HG02678 (cell line): Measurements from ENCODE around the gene MAML2.

ENCODE experiments used
- ATAC-seq: cut with Tn5 transposase; IDR thresholded peaks from one replicate; pipeline ENCODE4 v1.9.1; 2021; ENCODE audit warnings: mild to moderate bottlenecking, moderate library complexity; ENCODE audit not compliant: unreplicated experiment

Gene MAML2

DNA sequence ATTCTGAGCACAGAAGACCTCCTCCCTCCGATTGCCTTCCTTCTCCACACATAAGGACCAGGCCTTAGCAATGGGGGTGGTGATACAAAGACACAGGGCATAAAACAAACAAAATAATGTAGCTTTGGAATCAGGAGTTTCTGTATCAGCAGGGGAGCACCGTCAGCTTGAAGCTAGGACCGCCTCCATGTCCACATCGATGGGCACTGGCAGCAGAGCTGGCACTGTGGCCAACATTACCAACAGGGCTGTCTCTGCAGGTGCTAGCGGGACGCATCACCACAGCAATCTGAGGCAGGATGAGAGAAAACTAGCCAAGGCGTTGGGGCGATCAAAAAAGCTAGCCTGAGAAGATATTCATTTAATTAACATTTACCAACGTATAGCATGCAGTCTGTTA, 201.4 kb downstream of the MAML2 start:
- ATAC-seq = no peak

DNA sequence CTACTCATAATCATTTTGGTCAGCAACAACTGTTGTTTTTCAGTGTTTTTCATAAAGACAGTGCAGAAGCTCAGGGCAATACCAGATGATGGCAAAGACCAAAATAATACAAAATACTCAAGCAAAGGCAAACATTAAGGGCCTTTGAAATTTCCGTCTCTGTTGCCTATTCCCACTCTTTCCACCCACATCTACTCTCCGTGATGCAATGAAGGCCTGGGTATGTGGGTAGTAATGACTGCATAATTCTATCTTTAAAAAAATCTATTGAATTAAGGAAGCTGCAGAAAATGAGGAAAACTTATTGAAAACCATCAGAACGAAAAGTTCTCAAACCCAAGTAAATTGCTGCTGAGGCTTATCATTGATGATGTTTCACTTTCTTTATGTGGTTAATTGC, 203.3 kb downstream of the MAML2 start:
- no peak for ATAC-seq

DNA sequence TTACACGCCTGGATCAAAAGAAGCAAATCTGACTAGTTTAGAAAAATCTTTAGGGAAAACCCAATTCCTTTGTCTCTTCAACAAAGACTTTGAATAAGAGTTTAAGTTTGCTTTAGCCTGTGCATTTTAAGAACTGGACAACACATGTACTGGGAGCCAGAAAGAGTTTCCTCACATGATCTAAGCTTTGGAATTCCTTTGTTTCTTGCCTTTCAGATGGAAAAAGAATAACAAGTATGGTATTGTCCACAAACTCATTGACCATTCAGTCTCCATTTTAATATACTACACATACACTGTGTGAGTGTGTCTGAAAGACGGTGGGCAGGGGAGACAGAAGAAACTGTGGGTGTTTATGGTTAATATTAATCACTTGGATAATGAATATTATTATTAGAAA, 205.6 kb downstream of the MAML2 start:
- ATAC-seq = no peak

DNA sequence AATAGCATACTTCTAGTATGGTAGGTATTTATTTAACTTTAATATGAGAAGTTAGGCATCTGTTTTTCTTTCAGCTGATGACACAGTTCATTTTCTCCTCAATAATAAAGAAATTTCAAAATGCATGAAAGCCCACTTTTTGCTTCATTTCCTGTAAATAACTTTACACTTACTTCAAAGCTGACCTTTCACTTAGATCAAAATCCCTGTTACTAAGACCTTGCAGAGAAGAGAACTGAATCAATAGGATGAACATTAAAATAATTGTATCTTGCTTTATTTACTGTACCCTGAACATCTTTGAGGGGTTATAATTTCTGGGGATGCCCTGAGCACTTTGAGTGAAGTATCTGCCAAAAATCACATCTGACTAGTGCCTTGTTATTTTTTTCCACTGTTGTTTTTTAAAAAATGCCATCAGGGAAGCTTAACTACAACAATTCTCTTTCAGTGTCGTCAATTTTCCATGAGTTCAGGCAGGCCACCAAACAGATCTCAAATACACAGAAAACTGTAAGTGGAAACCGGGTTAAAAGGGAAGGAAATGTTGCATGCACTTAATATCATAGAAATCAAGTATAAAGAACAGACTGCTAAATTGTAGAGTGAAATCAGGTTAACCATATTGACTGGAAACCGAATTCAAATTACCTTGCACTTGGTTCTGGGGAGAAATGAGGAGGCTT, 206.2 kb downstream of the MAML2 start:
- ATAC-seq = no peak

DNA sequence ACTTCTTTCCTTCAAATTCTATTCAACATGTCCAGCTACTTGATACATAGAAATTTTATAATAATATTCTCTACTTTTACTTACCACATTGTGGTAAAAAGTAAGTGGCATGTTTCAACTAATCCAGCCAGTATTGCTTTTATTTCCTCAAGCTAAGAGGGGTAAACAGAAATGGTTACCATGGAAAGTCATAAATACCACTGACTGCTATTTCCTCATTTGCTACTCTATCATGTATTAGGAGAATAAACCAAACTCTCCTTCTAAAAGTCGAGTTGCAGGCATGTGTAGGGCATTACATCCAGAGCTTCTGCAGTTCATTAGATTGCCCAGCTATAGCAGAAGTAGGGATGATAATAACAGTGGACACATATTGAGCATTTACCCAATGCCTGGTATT, 208.4 kb downstream of the MAML2 start:
- ATAC-seq = no peak

DNA sequence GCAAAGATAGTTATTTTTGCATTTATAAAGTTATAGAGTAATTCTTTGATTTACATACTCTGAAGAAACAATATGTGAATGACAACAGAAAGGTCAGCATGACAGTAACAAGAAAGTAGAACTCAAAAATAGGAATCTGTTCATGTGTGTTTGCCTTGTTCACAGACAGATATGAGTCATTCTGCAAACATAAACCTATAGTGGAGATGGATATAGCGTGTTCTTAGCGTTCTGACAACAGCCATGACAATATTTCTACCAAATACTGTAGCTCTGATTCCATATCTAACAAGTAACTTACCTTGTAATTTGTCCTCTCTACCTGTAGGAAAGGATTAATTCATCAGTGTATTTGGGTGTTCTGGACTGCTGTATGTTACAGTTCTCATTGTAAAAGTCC, 210.6 kb downstream of the MAML2 start:
- ATAC-seq = no peak

DNA sequence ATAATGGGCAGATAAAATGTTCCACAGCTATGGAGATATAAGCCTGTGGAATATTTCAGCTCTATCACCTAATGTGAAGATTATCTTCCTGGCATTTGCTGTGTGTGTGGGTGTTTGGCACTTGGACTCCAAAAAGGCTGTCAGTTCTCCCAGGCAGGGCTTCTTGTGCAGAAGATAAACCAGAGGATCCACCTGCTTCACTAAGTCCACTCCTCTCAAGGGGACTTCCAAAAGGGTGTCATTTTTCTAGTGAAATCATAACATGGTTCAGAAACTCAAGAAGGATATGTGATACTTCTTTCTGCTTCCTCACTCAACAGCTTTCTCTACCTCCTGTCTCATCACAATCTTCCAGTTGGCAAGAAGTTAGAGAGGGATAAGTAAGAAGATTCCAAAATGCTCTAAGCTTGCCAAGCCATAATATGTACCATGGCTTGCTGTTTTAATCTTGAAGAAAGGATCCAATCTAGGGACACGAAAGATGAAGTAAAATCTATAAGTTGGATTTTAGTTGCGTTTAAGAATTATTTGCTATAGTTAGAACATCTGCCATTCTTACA, 212.9 kb downstream of the MAML2 start:
- no peak for ATAC-seq

DNA sequence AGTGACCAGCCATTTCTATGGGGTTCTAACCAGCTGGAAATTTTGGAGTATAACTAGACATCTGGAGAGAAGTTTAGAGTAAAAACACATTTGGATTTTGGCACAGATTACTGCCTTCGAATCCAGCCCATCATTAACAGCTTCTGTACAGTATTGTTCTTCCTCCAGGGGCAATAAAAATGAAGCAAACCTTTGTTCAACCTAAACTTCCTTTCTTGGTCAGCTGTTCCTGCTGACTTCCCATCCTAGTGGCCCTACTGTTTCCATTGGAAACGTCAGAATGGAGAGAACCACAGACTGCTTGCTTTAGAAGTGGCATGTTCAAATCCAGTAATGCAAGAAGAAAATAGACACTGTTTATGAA, 215.4 kb downstream of the MAML2 start:
- no peak for ATAC-seq

DNA sequence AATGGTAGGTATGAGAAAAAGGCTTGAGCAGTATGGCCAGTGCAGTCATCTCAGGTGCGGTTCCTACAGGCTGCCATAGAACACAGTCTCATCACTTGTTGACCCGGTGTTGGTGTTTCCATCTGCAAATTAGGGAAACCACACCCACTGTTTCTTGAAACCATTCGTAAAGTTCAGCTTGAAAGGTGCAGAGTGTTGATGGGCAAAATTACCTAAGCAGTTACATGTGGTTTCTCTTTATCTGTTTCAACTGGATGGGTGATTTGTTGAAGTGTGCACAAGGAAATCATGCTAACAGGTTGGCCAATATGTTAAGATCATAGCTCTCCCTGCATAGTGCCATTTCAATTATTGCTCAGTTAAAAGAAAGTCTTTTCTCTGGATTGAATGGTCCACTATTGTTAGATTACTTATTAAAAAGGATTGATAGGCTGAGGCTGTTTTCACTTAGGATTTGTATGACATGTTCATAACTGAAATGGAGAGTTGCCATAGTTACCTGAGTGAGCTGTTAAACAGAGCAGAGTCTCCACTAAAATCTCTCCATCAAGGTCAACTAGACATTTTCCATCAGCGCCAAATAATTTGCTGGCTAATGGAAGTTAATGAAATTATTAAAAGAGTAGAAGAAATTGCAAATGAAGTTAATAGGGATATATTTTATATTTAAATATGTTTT, 215.9 kb downstream of the MAML2 start:
- no peak for ATAC-seq

DNA sequence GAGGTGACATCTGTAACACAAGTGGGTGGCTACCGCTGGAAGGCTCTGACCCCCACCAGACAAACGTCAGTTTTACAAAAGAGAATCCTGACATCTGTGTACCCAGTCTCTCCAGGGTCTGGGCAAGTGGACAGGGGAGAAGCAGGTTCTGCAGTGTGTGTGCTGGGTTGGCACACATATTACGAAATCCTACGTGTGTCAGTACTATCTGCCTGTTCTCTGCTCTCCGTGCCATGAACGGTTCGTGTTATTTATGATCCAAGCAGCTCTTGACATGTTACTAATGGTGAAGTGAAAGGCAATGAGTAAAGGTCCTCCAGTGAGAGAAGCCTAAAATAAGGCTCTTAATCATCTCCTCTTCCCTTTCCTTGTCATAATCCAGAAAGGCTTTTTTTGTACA, 217.6 kb downstream of the MAML2 start:
- no peak for ATAC-seq

DNA sequence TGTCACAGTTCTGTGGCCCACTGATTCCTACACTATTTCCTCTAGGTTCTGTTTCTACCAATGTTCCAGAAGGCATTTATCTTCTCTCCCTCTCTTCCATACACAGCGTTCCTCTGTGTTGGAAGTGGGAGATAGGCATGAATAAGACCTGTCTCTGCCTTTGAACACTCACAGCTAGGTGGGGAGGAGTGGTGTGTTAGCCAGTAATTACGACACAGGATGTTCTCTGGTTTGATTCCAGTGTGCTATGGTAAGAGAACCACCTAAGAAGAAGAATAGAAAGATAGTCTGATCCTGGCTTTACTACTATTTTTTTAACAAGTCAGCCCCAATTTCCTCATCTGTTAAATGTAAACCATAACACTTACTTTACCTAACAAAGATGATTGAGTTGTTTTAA, 218.8 kb downstream of the MAML2 start:
- no peak for ATAC-seq

DNA sequence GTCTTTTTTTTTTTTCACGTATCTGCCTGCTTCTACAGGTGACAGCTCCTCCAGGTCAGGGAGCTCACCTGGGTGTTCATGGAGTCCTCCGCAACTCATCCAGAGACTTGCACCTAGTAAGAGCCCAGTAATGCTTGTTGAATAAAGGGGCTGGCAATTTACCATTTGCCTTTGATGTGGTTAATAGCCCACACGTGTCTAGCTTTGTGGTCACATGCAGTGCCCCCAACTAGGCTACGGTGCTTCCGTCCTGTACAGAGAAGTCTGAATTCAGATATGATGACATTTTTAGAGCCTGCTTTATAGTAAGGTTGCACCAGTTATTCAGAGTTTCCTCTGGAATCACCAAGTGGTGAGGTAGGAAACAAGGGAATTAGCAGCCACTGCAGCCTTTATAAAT, 219.7 kb downstream of the MAML2 start:
- no peak for ATAC-seq

DNA sequence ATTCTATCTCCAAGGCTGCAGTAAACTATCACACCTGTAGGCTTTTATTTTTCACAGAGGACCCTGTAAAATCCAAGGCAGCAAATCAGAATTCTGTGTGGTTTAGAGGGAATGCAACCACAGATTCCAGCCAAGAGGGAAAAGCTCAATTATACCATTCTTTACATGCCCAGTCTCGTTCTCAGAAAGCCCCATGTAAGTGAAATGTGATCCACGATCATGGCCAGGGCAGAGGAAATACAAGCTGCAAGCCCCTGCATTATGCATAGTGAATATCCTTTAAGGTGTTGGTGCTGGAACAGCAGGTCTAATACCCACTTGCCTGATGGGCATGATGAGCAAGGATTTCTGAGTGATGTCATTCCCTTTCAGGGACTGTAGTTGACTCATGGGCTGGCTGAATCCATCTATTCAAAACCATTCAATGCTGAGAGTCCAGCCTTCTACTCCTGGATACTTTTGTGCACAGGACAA, 220.4 kb downstream of the MAML2 start:
- ATAC-seq = no peak

DNA sequence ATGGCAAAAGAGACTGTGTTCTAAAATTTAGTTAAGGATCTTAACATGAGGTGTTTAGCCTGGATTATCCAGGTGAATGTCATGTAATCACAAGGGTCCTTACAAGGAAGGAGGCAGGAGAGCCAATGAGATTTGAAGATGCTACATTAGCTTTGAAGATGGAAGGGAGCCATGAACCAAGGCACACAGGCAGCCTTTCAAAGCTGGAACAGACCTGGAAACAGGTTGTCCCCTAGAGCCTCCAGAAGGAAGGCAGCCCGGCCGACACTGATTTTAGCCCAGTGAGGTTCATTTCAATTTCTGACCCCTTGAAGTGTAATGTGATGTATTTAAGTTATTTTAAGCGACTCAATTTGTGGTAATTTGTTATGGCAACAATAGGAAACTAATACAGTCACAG, 223.8 kb downstream of the MAML2 start:
- no peak for ATAC-seq

DNA sequence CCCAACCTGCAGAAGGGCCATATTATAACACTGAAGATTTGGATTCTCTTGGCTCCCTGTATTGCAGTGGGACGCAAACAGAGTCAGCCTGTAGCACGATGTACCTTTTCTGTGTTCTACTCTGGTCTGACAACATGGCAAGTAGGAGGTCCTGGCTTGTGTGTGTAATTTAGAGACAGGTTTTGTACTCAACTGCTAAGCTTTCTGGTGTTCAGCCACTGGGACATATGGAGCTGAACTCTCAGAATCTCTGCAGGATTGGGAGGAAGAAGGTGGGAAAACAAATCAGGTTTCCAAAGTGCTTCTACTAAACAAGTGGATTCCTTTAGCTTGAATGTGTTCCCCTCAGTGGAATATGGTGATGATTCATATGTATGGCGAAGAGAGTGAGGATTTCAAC, 226.6 kb downstream of the MAML2 start:
- no peak for ATAC-seq

DNA sequence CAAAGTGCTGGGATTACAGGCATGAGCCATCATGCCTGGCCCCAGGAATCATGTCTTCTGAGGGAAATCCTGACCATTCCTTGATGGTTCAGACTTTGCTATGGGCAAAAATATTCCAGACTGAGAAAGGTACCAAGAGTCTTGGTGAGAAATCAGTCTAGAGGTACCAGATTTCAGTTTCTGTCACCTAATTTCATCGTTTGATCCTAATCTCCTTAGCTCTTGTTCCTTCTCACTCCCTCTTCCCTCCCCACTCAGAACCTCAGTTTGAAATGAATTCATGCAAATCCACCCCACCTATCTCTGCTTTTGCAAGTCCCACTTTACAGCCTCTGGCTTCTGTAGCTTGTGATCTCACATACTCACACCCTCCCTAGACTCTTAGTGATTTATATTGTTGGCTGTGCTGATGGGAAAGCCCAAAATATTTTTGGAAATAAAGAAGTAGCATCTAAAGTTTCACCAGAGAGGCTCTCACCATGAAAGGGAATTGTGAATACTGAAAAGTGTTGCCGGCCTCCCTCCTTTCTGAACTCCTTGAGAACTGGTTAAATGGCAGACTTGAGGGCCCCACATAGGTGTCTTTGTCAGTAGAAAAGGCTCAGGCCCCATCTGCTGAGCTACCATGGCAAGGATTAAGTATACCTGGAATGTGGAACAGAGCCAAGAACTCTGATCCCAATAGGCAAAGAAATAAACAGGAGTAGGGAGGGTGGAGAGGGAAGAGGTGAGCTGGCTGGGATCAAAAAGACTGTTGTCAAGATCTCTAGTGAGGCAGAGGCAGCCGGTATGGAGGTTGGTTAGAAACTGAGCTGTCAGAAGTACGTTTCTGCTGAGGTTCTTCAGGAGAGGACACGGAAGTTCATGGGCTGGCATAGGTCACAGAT, 228.6 kb downstream of the MAML2 start:
- no peak for ATAC-seq

DNA sequence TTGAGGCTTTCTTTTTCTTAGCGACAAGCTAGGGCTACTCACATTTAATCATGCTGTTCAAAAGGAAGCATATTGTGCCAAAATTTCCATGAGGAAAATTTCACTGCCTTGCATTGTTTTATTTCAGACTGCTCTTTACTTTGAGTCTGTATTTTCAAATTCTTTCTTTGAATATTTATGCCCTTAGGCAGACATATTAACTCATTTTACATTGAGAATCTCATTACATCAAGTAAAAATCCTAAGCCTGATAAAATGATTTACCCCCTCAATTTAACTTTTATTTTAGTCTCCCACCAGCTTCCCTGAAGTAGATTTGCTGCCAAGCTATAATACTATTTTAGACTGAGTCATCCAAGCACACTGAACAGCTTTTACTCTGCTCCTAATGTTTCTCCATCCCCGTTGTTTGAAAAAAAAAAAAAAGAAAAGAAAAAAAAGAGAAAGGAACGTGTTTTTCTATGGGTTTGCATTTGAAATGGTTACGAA, 229.8 kb downstream of the MAML2 start:
- ATAC-seq = no peak

DNA sequence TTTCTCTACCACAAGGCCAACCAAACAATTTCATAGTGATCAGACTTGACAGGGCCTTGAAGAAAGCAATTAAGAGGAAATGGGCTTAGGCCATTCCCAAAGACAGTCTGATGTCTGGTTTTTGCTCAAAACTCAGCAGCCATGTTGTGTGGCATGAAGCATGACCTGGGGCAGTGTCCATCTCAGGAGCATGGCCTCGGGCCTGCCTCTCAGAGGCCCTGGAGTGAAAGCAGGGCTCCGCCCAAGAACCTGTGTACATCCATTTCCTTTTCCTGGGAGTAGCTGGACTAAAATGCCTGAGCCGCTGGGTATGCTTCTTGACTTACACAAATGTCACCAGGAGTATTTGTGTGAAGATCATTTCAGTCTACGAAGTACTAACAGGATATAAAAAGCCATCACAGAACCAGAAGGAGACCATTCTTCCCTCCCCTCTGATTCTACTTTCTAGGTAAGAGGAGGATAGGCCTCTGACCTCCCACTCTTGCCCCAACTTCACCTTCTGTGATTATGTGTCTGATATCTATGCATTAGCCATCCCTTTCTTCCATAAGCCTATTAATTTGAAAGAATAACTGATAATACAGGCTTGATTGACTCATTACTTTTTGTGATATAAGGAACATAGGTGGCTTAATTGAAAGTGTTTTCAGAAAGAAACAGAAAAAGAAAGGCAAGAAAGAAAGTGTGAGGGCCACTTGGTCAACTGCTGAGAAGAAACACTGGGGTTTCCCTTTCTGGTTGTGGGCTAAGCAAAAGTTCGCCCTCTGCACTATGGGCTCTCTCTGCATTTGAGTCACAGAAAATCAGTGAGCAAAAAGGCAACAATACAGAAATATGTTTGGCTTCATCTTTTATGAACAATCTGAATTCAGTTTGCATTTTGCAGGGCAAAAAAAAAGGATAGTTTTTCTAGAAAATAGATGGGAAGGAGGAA, 230.5 kb downstream of the MAML2 start:
- ATAC-seq = peak; percentile 92

DNA sequence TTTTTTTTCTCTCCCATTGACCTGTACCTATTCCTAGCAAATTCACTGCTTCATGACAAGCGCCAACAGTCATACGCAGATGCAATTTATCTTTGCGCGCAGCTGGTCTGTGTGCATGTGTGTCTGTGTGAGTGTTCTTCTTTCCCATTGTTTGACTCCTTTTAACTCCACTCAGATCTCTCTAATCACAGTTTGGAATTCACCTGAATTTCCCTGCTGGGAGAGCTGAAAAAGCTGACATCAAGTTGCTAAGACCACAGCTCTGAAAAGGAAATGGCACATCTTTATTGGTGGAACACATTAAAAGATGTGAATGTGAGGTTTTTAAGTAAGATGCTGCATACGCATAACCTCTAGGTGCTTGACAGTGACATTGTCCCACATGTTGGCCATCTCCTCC, 231.7 kb downstream of the MAML2 start:
- no peak for ATAC-seq

DNA sequence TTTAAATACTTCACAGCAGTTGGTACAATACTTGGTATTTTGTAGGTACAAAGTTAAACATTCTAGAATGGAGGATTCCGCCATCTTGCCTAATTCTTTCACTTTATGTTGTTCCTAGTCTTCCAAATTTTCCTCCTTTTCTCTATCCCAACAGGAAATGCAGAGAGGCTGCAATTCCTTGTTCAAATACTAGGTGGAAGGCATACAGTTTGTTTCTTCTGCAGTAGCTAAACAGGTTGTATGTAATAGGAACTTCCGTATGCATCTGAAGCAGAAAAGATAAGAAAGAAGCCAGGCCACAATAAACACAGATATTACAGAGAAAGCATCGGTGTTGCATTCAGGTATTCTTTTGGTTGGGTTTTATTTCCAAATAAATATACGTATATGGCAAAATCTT, 232.7 kb downstream of the MAML2 start:
- no peak for ATAC-seq
